Islet of Langerhans (tissue), 1 donor: ENCODE data around the gene ERP44.

Source experiments
- FAIRE-seq: peaks from one replicate; lab custom pipeline; 2011; peaks lifted over from hg19 to GRCh38; lab: Jason Lieb, UNC

ERP44 gene

DNA sequence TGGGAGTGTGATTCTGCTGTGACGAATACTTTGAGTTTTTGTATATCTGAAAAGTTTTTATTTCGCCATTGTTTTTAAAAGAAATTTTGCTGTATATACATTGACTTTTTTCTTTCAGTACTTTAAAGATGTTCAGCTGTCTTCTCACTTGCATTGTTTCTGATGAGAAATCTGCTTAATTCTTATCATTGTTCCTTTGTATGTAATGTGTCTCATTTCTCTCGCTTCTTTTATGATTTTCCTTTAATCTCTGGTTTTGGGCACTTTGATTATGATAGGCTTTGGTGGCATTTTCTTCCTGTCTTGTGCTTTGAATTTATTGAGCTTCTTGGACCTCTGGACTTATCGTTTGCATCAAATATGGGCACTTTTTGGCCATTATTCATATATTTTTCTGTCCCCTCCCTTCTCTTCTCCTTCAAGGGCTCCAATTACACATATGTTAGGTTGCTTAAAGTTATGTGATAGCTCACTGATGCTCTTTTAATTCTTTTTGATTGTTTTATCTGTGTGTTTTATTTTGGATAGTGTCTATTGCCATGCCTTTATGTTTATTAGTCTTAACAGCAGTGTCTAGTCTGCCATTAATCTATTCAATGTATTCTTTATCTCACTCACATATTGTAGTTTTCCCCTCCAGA lies 161.7 kb downstream of the ERP44 start:
- FAIRE-seq, result no peak

DNA sequence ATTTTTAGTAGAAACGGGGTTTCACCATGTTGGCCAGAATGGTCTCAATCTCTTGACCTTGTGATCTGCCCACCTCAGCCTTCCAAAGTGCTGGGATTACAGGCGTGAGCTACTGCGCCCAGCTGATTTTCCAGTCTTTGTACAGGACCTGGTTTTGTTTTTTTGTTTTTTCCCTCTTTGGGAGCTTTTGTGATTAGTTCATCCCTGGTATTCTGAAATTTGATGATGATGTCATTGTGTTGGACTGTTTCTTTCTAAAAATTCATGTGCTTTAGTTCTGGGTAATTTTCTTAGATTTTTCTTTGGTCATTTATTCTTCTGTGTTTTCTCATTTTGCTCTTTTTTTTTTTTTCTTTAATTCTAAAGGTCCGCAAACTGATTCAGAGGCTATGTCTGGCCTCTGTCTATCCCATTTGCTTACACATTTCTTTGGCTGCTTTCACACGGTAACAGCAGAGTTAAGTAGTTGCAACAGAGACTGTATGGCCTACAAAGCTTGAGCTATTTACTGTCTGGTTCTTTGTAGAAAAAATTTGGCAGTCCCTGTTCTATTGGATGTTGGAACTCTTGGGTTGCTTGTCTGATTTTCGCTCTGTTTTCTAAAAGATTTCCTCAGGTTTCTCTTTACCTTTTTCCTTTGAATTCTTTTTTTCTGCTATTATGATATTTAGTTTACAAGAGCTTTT lies 167.5 kb downstream of the ERP44 start:
- no peak for FAIRE-seq

DNA sequence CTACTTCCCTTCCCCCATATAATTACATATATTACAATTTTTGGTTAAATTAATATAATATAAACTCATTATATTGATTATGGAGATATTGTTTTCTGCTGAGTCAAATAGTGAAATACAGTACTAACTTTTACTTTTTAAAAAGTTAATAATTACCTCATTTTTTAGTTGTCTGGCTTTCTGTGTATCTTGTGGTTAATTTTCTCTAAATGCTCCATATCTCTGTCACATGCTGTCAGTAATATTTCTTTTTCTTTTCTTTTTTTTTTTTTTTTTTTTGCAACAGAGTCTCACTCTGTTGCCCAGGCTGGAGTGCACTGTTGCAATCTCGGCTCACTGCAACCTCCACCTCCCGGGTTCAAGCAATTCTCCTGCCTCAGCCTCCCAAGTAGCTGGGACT lies 169.1 kb downstream of the ERP44 start:
- peak; percentile 71 for FAIRE-seq
